ENCODE results near the gene PCDHAC2. TPM values are rescaled to one million over a fixed set of nuclear protein-coding genes. Genes with fewer than 3 reads are reported as not detected.

Gene PCDHAC2
- total and polyA plus RNA-seq, 4 donors = 1.3 to 13.8 (median 3.4) TPM

GRCh38 chr5:140977003-140977402, 10.7 kb downstream of the PCDHAC2 start:
- WGBS, 2 donors = 81 to 88% methylated on average over 3 of the region's 3 CpGs
- TF ChIP-seq CTCF (IDR thresholded peaks at IDR 0.05; ENCODE audit: control extremely low read depth, extremely low read depth) = no peak
- no peaks in the 10 kb centered on the region for H3K36me3 ChIP-seq (ENCODE audit: control insufficient read depth in 4 of 4, insufficient read depth in 4 of 4, low read length in 4 of 4)
- ATAC-seq (ENCODE audit: insufficient read depth, low FRiP score) (no peak), DNase-seq (peak in 2 of 3 donors; percentile 89 to 92)
- H3K27ac ChIP-seq (ENCODE audit: low read depth in 1 of 2, low read length in 1 of 2) = no peak overlapping the region
- no peak overlapping the region for H3K4me3 ChIP-seq
- no peaks in the 10 kb centered on the region for H3K27me3 ChIP-seq (ENCODE audit: control insufficient read depth in 3 of 3, insufficient read depth in 3 of 3, low read length in 2 of 3)
- H3K9me3 ChIP-seq (ENCODE audit: control insufficient read depth in 4 of 4, insufficient read depth in 3 of 4, low read length in 3 of 4) = no peaks in the 10 kb centered on the region
- no peak overlapping the region for H3K9ac ChIP-seq (ENCODE audit: insufficient read depth in 1 of 2, low read length in 2 of 2)
- peaks cover 0 to 30% (median 0%) of the 10 kb centered on the region in 5 donors for H3K4me1 ChIP-seq (ENCODE audit: control insufficient read depth in 5 of 5, insufficient read depth in 5 of 5, low read length in 5 of 5)

- ATAC-seq (ENCODE audit: insufficient read depth, low FRiP score) (no peak), DNase-seq (peak; percentile 56 to 67 (median 66))
- H3K27ac ChIP-seq (ENCODE audit: low read depth in 1 of 2, low read length in 1 of 2) = no peak overlapping the region
- peaks cover 0 to 30% (median 0%) of the 10 kb centered on the region in 5 donors for H3K4me1 ChIP-seq (ENCODE audit: control insufficient read depth in 5 of 5, insufficient read depth in 5 of 5, low read length in 5 of 5)
- 49 to 77% methylated on average over 2 of the region's 2 CpGs for WGBS, 2 donors
- no peak overlapping the region for H3K4me3 ChIP-seq
- H3K9me3 ChIP-seq (ENCODE audit: control insufficient read depth in 4 of 4, insufficient read depth in 3 of 4, low read length in 3 of 4) = no peaks in the 10 kb centered on the region
- peaks cover 0 to 2% (median 0%) of the 10 kb centered on the region in 4 donors for H3K36me3 ChIP-seq (ENCODE audit: control insufficient read depth in 4 of 4, insufficient read depth in 4 of 4, low read length in 4 of 4)
- no peak overlapping the region for H3K9ac ChIP-seq (ENCODE audit: insufficient read depth in 1 of 2, low read length in 2 of 2)
- TF ChIP-seq CTCF (IDR thresholded peaks at IDR 0.05; ENCODE audit: control extremely low read depth, extremely low read depth) = no peak
- no peaks in the 10 kb centered on the region for H3K27me3 ChIP-seq (ENCODE audit: control insufficient read depth in 3 of 3, insufficient read depth in 3 of 3, low read length in 2 of 3)
Measured at GRCh38 chr5:140978260-140978659, 12.0 kb downstream of the PCDHAC2 start.

GRCh38 chr5:140978983-140979382, 12.7 kb downstream of the PCDHAC2 start:
- Histone ChIP-seq H3K9me3 (ENCODE audit: control insufficient read depth in 4 of 4, insufficient read depth in 3 of 4, low read length in 3 of 4) (no peaks in the 10 kb centered on the region), H3K9ac (ENCODE audit: insufficient read depth in 1 of 2, low read length in 2 of 2) (no peak overlapping the region), H3K36me3 (ENCODE audit: control insufficient read depth in 4 of 4, insufficient read depth in 4 of 4, low read length in 4 of 4) (peaks cover 0 to 2% (median 0%) of the 10 kb centered on the region in 4 donors), H3K27ac (ENCODE audit: low read depth in 1 of 2, low read length in 1 of 2) (no peak overlapping the region), H3K27me3 (ENCODE audit: control insufficient read depth in 3 of 3, insufficient read depth in 3 of 3, low read length in 2 of 3) (no peaks in the 10 kb centered on the region), H3K4me3 (no peak overlapping the region), H3K4me1 (ENCODE audit: control insufficient read depth in 5 of 5, insufficient read depth in 5 of 5, low read length in 5 of 5) (peaks cover 0 to 30% (median 0%) of the 10 kb centered on the region in 5 donors)
- DNase-seq = peak in 2 of 3 donors; percentile 46 to 52
- ATAC-seq (ENCODE audit: insufficient read depth, low FRiP score) = no peak
- WGBS, 2 donors = 88% methylated on average over 1 of the region's 1 CpG
- no peak for TF ChIP-seq CTCF (IDR thresholded peaks at IDR 0.05; ENCODE audit: control extremely low read depth, extremely low read depth)
